ENCODE data around the gene MAGEB6. TPM values are rescaled to one million over a fixed set of nuclear protein-coding genes. Genes with fewer than 3 reads are reported as not detected.
"Not testable (repeated sequence)": the region's sequence is repeated elsewhere in the genome, so short reads cannot be mapped to it uniquely, and the experiment has no call there.

The MAGEB6 gene
- total RNA-seq, 1 donor from 2014 or later = not detected

DNA sequence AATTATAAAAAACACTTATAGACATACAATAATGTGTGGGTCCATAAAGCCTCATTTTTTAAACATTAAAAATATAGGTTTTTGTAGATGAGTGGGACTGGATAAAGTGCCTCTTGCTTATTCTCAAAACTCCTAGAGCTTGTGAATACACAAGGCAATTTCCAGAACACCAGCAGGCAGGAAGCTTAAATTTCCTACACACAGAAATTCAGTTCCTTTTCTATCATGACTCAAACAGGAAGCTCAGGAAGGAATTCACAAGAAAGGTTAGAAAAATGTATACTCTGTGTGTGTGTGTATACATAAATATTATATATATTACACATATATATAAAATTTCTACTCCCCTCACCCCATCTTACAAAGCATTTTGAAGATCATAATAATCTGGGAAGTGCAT is 11.3 kb downstream of the MAGEB6 start:
- no peaks in the 10 kb centered on the region for H3K36me3 ChIP-seq (ENCODE audit: insufficient read depth, low read length)
- FAIRE-seq (no peak), DNase-seq (ENCODE audit: low read depth) (no peak)
- H3K9me3 Mint-ChIP-seq (ENCODE audit: unreplicated experiment) = no peaks in the 10 kb centered on the region
- H3K27ac Mint-ChIP-seq (ENCODE audit: unreplicated experiment) = no peak overlapping the region
- no peaks in the 10 kb centered on the region for H3K36me3 Mint-ChIP-seq (ENCODE audit: low read depth, unreplicated experiment)
- H3K4me3 Mint-ChIP-seq (ENCODE audit: unreplicated experiment) = no peak overlapping the region
- H4K20me1 ChIP-seq (ENCODE audit: insufficient read depth, low read length) = no peaks in the 10 kb centered on the region
- H3K27ac ChIP-seq (ENCODE audit: low read depth, low read length) = no peak overlapping the region
- H3K27me3 Mint-ChIP-seq (ENCODE audit: low read depth, unreplicated experiment) = no peaks in the 10 kb centered on the region
- H3K9ac ChIP-seq (ENCODE audit: low read length) = no peak overlapping the region
- no peaks in the 10 kb centered on the region for H3K4me1 Mint-ChIP-seq (ENCODE audit: low read depth, unreplicated experiment)
- H3K79me2 ChIP-seq (ENCODE audit: insufficient read depth, low read length) = no peaks in the 10 kb centered on the region
- H3K4me2 ChIP-seq (ENCODE audit: low read length) = no peak overlapping the region
- no peak overlapping the region for H2AFZ ChIP-seq (ENCODE audit: low read depth, low read length)
- no peaks in the 10 kb centered on the region for H3K27me3 ChIP-seq (ENCODE audit: insufficient read depth, low read length)
- no peak for TF ChIP-seq EZH2 (IDR thresholded peaks at IDR 0.05; ENCODE audit: insufficient read depth, low read length)
- TF ChIP-seq CTCF (IDR thresholded peaks at IDR 0.05; ENCODE audit: insufficient read depth, low read depth, low read length) = no peak
- no peaks in the 10 kb centered on the region for H3K9me3 ChIP-seq (ENCODE audit: insufficient read depth, low read depth, low read length)
- no peaks in the 10 kb centered on the region for H3K4me1 ChIP-seq (ENCODE audit: insufficient read depth, low read length)
- no peak overlapping the region for H3K4me3 ChIP-seq (ENCODE audit: insufficient read depth, low read depth, low read length)

- not testable (repeated sequence) for H3K4me2 ChIP-seq (ENCODE audit: low read length); H3K4me3 ChIP-seq (ENCODE audit: insufficient read depth, low read depth, low read length); H3K4me3 Mint-ChIP-seq (ENCODE audit: unreplicated experiment); H3K27ac Mint-ChIP-seq (ENCODE audit: unreplicated experiment); H3K9me3 Mint-ChIP-seq (ENCODE audit: unreplicated experiment); H3K9ac ChIP-seq (ENCODE audit: low read length); H3K27me3 Mint-ChIP-seq (ENCODE audit: low read depth, unreplicated experiment); H3K4me1 Mint-ChIP-seq (ENCODE audit: low read depth, unreplicated experiment); H3K79me2 ChIP-seq (ENCODE audit: insufficient read depth, low read length); H4K20me1 ChIP-seq (ENCODE audit: insufficient read depth, low read length); FAIRE-seq; H3K27me3 ChIP-seq (ENCODE audit: insufficient read depth, low read length); H3K36me3 ChIP-seq (ENCODE audit: insufficient read depth, low read length); H3K36me3 Mint-ChIP-seq (ENCODE audit: low read depth, unreplicated experiment); H2AFZ ChIP-seq (ENCODE audit: low read depth, low read length); H3K27ac ChIP-seq (ENCODE audit: low read depth, low read length); H3K9me3 ChIP-seq (ENCODE audit: insufficient read depth, low read depth, low read length); H3K4me1 ChIP-seq (ENCODE audit: insufficient read depth, low read length); DNase-seq (ENCODE audit: low read depth)
Measured at GRCh38 chrX:26204717-26205116, 12.5 kb downstream of the MAGEB6 start.

- no peak for TF ChIP-seq CTCF (IDR thresholded peaks at IDR 0.05; ENCODE audit: insufficient read depth, low read depth, low read length)
- no peak for TF ChIP-seq EZH2 (IDR thresholded peaks at IDR 0.05; ENCODE audit: insufficient read depth, low read length)
- Histone ChIP-seq H3K4me2 (ENCODE audit: low read length) (no peak overlapping the region), H3K4me1 (ENCODE audit: insufficient read depth, low read length) (no peaks in the 10 kb centered on the region), H2AFZ (ENCODE audit: low read depth, low read length) (no peak overlapping the region), H3K27ac (ENCODE audit: low read depth, low read length) (no peak overlapping the region), H3K27me3 (ENCODE audit: insufficient read depth, low read length) (no peaks in the 10 kb centered on the region), H3K9ac (ENCODE audit: low read length) (no peak overlapping the region), H3K36me3 (ENCODE audit: insufficient read depth, low read length) (no peaks in the 10 kb centered on the region), H4K20me1 (ENCODE audit: insufficient read depth, low read length) (no peaks in the 10 kb centered on the region), H3K79me2 (ENCODE audit: insufficient read depth, low read length) (no peaks in the 10 kb centered on the region), H3K9me3 (ENCODE audit: insufficient read depth, low read depth, low read length) (no peaks in the 10 kb centered on the region), H3K4me3 (ENCODE audit: insufficient read depth, low read depth, low read length) (no peak overlapping the region)
- no peaks in the 10 kb centered on the region for H3K36me3 Mint-ChIP-seq (ENCODE audit: low read depth, unreplicated experiment)
- H3K27ac Mint-ChIP-seq (ENCODE audit: unreplicated experiment) = no peak overlapping the region
- no peaks in the 10 kb centered on the region for H3K4me1 Mint-ChIP-seq (ENCODE audit: low read depth, unreplicated experiment)
- no peaks in the 10 kb centered on the region for H3K9me3 Mint-ChIP-seq (ENCODE audit: unreplicated experiment)
- no peaks in the 10 kb centered on the region for H3K27me3 Mint-ChIP-seq (ENCODE audit: low read depth, unreplicated experiment)
- no peak overlapping the region for H3K4me3 Mint-ChIP-seq (ENCODE audit: unreplicated experiment)
- DNase-seq (ENCODE audit: low read depth) (no peak), FAIRE-seq (peak; percentile 79)
Measured at GRCh38 chrX:26208012-26208411, 15.8 kb downstream of the MAGEB6 start.

Data from astrocyte (in vitro differentiated cells and primary cell).